Measurements from ENCODE around the gene ZNF525. TPM values are rescaled to one million over a fixed set of nuclear protein-coding genes. Genes with fewer than 3 reads are reported as not detected.
A peak's percentile ranks its signal among the peaks of the same experiment; 100 is the strongest.

ZNF525 gene
- total RNA-seq, 1 donor from 2014 or later = 5.9 TPM

DNA sequence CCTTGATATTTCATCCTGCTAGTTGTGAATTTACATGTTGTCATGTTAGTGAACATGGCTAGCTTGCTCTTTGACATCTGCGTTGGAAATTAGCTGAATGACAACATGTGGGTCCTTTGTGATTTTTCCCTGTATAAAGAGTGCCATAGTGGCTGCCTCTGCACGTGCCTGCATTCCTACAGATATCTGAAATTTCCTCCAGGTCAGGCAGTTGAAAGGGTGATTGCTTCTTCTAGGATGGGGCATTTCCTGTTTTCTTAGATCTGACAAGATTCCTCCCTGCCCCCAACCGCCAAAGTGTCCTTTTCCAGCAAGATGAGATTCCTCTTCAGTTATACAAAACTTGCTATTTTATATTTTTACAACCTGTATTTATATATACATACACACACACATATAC is 8.8 kb downstream of the ZNF525 start:
- peaks cover 52% of the 10 kb centered on the region for H3K36me3 Mint-ChIP-seq (ENCODE audit: low read depth)
- H3K27ac Mint-ChIP-seq (ENCODE audit: unreplicated experiment) = no peak overlapping the region
- TF ChIP-seq, protein P1, sequence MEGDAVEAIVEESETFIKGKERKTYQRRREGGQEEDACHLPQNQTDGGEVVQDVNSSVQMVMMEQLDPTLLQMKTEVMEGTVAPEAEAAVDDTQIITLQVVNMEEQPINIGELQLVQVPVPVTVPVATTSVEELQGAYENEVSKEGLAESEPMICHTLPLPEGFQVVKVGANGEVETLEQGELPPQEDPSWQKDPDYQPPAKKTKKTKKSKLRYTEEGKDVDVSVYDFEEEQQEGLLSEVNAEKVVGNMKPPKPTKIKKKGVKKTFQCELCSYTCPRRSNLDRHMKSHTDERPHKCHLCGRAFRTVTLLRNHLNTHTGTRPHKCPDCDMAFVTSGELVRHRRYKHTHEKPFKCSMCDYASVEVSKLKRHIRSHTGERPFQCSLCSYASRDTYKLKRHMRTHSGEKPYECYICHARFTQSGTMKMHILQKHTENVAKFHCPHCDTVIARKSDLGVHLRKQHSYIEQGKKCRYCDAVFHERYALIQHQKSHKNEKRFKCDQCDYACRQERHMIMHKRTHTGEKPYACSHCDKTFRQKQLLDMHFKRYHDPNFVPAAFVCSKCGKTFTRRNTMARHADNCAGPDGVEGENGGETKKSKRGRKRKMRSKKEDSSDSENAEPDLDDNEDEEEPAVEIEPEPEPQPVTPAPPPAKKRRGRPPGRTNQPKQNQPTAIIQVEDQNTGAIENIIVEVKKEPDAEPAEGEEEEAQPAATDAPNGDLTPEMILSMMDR (IDR thresholded peaks at IDR 0.05) = no peak
- no peaks in the 10 kb centered on the region for H3K4me1 Mint-ChIP-seq (ENCODE audit: low read depth)
- no peak overlapping the region for H3K4me3 Mint-ChIP-seq (ENCODE audit: unreplicated experiment)
- H3K27me3 Mint-ChIP-seq (ENCODE audit: low read depth) = no peaks in the 10 kb centered on the region
- no peak for DNase-seq (ENCODE audit: low spot score)
- H3K9me3 Mint-ChIP-seq (ENCODE audit: low read depth) = peaks cover 15% of the 10 kb centered on the region

DNA sequence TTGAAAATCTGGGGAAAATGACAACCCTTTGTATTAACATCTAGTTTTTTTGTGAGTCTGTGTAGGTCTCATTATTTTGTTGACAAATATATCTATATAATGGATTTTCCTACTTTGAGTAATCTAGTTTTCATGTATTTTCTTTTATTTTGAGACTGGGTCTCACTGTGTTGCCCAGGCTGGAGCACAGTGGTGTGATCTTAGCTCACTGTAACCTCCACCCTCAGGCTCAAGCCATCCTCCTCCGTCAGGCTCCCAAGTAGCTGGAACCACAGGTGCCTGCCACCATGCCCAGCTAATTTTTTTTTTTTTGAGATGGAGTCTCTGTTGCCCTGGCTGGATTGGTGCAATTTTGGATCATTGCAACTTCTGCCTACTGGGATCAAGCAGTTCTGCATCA is 9.2 kb downstream of the ZNF525 start:
- DNase-seq (ENCODE audit: low spot score) = no peak
- H3K27me3 Mint-ChIP-seq (ENCODE audit: low read depth) = no peaks in the 10 kb centered on the region
- H3K4me3 Mint-ChIP-seq (ENCODE audit: unreplicated experiment) = no peak overlapping the region
- no peaks in the 10 kb centered on the region for H3K4me1 Mint-ChIP-seq (ENCODE audit: low read depth)
- peaks cover 54% of the 10 kb centered on the region for H3K36me3 Mint-ChIP-seq (ENCODE audit: low read depth)
- peaks cover 18% of the 10 kb centered on the region for H3K9me3 Mint-ChIP-seq (ENCODE audit: low read depth)
- TF ChIP-seq, protein P1 (IDR thresholded peaks at IDR 0.05) = no peak
- no peak overlapping the region for H3K27ac Mint-ChIP-seq (ENCODE audit: unreplicated experiment)

DNA sequence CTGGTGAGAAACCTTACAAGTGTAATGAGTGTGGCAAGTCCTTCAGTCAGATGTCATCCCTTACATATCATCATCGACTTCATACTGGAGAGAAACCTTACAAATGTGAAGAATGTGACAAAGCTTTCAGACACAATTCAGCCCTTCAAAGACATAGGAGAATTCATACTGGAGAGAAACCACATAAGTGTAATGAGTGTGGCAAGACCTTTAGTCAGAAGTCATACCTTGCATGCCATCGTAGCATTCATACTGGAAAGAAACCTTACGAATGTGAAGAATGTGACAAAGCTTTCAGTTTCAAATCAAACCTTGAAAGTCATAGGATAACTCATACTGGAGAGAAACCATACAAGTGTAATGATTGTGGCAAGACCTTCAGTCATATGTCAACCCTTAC is 15.9 kb downstream of the ZNF525 start:
- TF ChIP-seq, protein P1 (IDR thresholded peaks at IDR 0.05) = no peak
- H3K9me3 Mint-ChIP-seq (ENCODE audit: low read depth) = peaks cover 75% of the 10 kb centered on the region
- no peaks in the 10 kb centered on the region for H3K27me3 Mint-ChIP-seq (ENCODE audit: low read depth)
- no peak overlapping the region for H3K27ac Mint-ChIP-seq (ENCODE audit: unreplicated experiment)
- no peaks in the 10 kb centered on the region for H3K4me1 Mint-ChIP-seq (ENCODE audit: low read depth)
- no peak for DNase-seq (ENCODE audit: low spot score)
- H3K4me3 Mint-ChIP-seq (ENCODE audit: unreplicated experiment) = no peak overlapping the region
- H3K36me3 Mint-ChIP-seq (ENCODE audit: low read depth) = peaks cover 80% of the 10 kb centered on the region

DNA sequence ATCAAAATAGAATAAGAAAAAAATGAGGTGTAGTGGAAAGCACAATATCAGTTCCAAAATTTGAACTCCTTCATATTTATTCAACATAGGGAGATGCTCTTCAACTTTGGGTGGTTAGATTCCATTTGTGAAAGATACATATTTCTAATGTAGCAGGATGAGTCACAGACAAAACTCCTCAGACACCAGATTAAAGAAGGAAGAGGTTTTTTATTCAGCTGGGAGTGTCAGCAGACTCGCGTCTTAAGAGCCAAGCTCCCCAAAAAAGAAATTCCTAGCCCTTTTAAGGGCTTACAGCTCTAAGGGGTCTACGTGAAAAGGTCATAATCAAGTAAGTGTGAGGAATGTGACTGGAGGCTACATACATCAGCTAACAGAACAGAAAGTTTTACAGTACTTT is 22.7 kb downstream of the ZNF525 start:
- Mint-ChIP-seq H3K4me1 (ENCODE audit: low read depth) (peaks cover 7% of the 10 kb centered on the region), H3K9me3 (ENCODE audit: low read depth) (peaks cover 52% of the 10 kb centered on the region), H3K4me3 (ENCODE audit: unreplicated experiment) (no peak overlapping the region), H3K27me3 (ENCODE audit: low read depth) (no peaks in the 10 kb centered on the region), H3K27ac (ENCODE audit: unreplicated experiment) (peak overlapping the region; percentile 67), H3K36me3 (ENCODE audit: low read depth) (peaks cover 34% of the 10 kb centered on the region)
- DNase-seq (ENCODE audit: low spot score) = no peak
- TF ChIP-seq, protein P1 (IDR thresholded peaks at IDR 0.05) = no peak

DNA sequence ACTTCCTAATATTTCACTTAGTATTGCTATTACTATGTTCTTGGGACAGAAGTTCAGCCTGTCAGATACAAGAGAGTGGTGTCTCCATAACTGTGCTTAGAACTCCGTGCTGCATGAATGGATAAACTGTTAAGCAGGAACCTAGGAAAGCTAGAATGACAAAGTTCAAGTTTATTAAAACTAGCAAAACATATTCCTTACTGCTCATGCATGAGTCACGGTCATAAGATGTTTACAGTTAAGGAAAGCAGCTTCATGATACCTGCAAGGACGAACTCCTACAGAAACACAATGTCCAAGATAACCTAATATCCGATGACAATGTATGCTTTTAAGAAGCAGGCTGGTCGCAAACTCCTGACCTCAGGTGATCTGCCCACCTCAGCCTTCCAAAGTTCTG is 23.4 kb downstream of the ZNF525 start:
- TF ChIP-seq, protein P1 (IDR thresholded peaks at IDR 0.05) = no peak
- no peaks in the 10 kb centered on the region for H3K27me3 Mint-ChIP-seq (ENCODE audit: low read depth)
- no peak for DNase-seq (ENCODE audit: low spot score)
- H3K9me3 Mint-ChIP-seq (ENCODE audit: low read depth) = peaks cover 45% of the 10 kb centered on the region
- no peak overlapping the region for H3K27ac Mint-ChIP-seq (ENCODE audit: unreplicated experiment)
- H3K36me3 Mint-ChIP-seq (ENCODE audit: low read depth) = peaks cover 27% of the 10 kb centered on the region
- H3K4me1 Mint-ChIP-seq (ENCODE audit: low read depth) = peaks cover 10% of the 10 kb centered on the region
- no peak overlapping the region for H3K4me3 Mint-ChIP-seq (ENCODE audit: unreplicated experiment)

Data from chondrocyte (in vitro differentiated cells).